AG09309 (cell line): ENCODE data around the gene IL25.

Experiments
- DNase-seq: peaks from one replicate; pipeline ENCODE4 v3.0.0-alpha.2; 2010; ENCODE audit warnings: low read depth
- H3K4me3 ChIP-seq: 2 replicates; pipeline ENCODE4 v1.5.1; 2011; ENCODE audit warnings: mild to moderate bottlenecking, low read depth, low read length, moderate library complexity; ENCODE audit not compliant: control insufficient read depth
- TF ChIP-seq, protein P1 (sequence below): IDR thresholded peaks from 2 replicates; pipeline ENCODE4 v1.5.1; 2011; ENCODE audit warnings: mild to moderate bottlenecking, low read depth, low read length, inconsistent platforms; ENCODE audit not compliant: insufficient read depth, control insufficient read depth; ENCODE audit errors: missing control alignments

The IL25 gene

DNA sequence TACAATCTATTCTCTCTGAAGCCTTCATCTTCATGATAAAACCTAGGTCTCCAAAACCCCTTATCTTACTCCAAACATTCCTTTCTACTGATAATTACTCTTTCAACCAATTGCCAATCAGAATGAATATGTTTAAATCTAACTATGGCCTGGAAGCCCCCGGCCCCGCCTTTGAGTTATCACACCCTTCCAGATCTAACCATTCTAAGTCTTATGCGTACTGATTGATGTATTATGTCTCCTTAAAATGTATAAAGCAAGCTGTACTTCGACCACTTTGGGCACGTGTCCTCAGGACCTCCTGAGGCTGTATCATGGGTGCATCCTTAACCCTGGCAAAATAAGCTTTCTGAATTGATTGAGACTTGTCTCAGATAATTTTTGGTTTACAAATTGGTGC is 37.0 kb upstream of the IL25 start:
- TF ChIP-seq, protein P1, sequence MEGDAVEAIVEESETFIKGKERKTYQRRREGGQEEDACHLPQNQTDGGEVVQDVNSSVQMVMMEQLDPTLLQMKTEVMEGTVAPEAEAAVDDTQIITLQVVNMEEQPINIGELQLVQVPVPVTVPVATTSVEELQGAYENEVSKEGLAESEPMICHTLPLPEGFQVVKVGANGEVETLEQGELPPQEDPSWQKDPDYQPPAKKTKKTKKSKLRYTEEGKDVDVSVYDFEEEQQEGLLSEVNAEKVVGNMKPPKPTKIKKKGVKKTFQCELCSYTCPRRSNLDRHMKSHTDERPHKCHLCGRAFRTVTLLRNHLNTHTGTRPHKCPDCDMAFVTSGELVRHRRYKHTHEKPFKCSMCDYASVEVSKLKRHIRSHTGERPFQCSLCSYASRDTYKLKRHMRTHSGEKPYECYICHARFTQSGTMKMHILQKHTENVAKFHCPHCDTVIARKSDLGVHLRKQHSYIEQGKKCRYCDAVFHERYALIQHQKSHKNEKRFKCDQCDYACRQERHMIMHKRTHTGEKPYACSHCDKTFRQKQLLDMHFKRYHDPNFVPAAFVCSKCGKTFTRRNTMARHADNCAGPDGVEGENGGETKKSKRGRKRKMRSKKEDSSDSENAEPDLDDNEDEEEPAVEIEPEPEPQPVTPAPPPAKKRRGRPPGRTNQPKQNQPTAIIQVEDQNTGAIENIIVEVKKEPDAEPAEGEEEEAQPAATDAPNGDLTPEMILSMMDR = no peak
- H3K4me3 ChIP-seq = no peak overlapping the region
- no peak for DNase-seq

DNA sequence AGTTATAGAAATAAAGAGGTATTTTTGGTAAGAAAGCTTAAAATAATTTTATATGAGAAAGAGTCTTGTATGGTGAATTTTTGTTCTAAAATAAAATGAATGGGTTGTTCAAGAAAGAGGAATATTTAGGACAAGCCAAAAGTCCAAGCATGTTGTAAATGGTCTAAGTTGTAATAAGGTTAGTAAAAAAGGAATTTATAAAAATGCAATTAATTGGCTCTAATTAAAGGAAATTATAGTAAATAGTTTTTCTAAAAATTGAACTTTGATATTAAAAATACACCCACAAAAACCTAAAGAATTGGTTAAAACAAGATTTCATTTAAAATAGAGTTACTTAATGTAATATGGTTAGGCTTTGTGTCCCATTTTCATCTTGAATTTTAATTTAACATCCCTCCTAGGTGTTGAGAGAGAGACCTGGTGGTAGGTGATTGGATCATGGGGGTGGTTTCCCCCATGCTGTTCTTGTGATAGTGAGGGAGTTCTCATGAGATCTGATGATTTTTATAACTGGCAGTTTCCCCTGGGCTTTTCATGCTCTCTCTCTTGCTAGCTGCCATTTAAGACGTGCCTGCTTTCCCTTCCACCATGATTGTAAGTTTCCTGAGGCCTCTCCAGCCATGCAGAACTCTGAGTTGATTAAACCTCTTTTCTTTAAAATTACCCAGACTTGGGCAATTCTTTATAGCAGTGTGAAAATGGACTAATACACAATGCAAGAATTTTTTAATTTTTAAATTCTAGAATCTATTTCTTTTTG is 32.9 kb upstream of the IL25 start:
- H3K4me3 ChIP-seq = no peak overlapping the region
- DNase-seq = no peak
- TF ChIP-seq, protein P1 = no peak

DNA sequence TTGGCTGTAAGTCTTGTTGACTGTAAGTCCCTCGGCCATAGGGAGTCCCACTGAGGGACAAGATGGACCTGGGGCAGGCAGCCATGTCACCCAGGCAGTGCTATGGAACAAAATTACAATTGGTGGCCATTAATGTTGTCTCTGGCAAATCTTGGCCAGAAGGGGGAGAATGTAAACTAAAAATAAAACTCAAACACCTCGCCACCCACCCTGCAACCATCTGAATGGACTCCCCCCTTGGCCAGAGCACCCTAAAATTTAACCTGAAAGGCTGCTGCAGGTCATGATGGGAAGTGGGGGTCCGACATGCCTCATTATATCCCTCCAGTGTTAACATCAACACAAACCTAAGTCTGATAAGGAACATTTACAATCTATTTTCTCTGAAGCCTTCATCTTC is 28.1 kb upstream of the IL25 start:
- DNase-seq = no peak
- TF ChIP-seq, protein P1 = no peak

DNA sequence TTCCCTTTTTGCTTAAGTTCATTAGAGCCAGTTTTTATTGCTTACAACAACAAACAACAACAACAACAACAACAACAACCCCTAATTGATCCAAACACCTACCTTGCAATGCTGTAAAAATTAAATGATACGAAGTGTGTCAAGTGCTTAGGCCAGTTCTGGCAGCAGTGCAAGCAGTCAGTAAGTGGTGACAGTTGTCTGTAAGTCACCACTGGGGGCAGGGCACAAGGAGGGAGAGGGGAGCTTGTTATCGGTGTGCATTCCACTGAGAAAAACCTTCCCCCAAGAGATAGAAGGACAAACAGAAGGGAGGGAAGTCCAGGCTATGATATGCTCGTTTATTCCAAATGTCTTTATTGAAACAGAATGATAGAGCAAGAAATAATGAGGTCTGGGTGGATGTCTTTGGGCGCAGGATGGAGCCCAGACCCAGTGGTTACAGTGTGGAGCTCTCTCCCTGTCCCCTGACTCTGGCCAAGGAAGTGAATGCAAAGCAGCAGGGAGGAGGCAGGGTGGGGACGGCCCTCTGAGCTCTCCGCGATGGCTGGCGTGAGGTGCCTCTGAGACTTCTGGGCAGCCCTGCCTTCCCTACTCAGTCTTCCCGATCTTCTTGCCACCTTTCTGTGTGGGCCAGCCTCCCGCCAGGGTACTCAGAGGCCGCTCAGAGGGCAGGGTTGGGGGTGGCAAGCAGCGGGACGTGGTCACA is 26.5 kb upstream of the IL25 start:
- no peak for DNase-seq
- TF ChIP-seq, protein P1 = no peak
- H3K4me3 ChIP-seq = no peak overlapping the region

More for the DNA sequence above, 28.1 kb upstream of the IL25 start:
- H3K4me3 ChIP-seq = no peak overlapping the region

DNA sequence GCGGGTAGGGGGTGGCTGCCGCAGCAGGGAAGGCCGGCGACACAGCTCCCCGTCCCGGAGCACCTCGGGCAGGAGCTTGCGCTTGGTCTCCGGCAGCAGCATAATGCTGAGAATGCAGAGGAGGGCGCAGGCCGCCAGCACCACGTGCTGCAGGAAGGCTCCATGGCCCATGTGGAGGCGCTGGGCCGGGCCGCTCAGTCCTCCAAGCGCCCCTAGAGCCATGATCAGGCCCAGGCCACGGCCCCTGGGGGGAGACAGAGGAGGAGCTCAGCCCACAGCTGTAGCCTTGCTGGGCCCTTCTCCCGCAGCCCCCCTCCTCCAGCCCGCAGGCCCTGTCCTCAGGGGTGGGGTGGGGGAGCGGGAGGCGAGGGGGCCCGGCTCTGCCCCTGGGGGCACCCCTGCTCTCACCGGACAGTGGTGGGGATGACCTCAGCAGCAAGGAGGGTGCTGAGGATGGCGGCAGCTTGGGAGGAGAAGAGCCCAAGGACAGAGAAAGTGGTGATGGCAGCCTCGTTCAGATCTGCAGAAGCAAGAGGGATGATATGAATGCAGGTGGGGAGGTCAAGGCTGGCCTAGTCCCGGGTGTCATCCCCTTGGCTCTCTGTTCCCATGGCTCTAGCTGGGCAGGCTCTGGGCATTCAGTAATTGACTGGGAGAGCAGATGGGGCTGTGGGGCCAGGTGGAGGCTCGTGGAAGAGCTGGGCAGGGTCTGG is 25.8 kb upstream of the IL25 start:
- H3K4me3 ChIP-seq = no peak overlapping the region
- TF ChIP-seq, protein P1 = no peak
- DNase-seq = no peak

DNA sequence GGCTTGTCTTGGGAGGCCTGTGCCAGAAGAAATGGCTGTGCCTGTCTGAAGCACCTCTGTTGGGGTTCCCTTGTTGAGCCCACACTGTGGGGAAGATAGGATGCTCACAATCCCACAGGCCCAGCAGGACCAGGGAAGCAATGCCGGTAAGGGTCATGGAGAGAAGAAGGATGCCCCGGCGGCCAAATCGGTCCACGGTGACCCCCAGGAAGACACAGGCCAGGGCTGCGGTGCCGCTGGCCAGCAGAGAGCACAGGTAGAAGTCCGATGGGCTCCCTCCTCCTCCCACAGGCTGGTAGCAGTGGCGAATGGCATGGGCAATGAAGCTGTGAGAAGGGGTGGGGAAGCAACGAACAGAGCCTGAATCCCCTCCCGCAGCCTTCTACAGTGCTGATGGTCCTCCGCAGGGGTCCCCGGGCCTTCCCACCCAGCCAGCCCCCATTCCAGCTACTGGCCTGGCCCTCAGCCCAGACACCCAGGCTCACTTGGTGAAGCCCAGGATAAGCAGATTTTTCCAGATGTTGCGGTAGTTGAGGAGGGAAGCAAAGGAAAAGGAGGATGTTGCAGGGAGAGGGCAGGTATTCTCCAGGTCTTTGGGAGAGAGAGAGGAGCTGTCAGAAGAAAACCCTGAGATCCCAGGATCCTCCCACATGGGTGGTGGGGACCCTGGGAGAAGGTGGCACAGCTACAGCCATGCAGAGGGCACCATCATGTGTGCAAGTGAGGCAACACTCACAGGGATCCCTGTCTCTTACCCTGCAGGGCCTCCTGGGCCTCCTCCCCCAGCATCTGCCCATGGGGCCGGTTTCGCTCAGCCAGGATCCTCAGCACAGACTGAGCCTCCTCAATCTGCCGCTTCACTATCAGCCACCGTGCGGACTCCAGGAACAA is 25.0 kb upstream of the IL25 start:
- TF ChIP-seq, protein P1 = no peak
- no peak for DNase-seq
- no peak overlapping the region for H3K4me3 ChIP-seq
